HG03575 (cell line): ENCODE results near the gene GUCA2A.

Experiments used
- ATAC-seq: cut with Tn5 transposase; IDR thresholded peaks from one replicate; pipeline ENCODE4 v1.9.1; 2021; ENCODE audit not compliant: unreplicated experiment, insufficient number of reproducible peaks, low FRiP score; ENCODE audit errors: extremely low read depth

Gene GUCA2A

DNA sequence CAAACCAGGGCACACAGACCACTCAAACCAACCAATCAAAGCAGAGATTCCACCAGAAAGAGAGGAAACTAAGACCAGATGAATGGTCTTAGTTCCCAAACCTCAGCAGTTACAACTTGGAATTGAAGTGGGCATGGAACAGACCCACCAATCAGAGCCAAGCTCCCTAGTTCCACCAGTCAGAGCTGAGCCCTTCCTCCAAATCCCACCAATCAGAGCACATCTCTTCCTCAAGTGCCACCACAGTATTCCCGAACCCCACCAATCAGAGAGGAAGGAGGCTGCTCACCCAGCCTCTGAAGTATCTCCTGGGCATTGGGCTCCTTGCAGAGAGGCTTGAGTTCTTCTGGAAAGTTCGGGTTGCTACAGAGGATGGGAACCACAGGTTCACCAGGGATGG lies 1.4 kb downstream of the GUCA2A start:
- ATAC-seq = no peak

DNA sequence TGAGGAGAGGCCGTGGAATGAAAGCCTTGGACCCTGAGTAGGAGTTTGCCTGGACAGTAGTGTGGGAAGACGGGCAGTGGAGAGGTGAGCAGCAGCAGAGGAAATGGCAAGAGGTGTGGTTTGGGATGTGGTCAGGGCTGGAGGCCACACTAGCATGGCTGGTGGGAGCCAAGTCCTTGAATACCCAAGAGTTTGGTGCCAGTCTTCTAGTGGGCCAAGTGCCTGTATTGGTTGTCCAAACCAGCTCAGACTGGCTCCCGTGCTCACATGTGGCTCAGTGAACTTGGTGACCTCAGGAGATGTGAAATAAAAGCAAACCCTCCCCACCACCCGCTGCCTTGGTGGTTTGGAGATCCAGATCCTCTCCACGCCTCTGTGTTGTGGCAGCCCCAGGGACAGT lies 2.4 kb downstream of the GUCA2A start:
- no peak for ATAC-seq

- no peak for ATAC-seq
These were observed 6.4 kb downstream of the GUCA2A start for GRCh38 chr1:42158189-42158588.

GRCh38 chr1:42157667-42158066 lies 6.9 kb downstream of the GUCA2A start:
- no peak for ATAC-seq

GRCh38 chr1:42155362-42155761 lies 9.2 kb downstream of the GUCA2A start:
- ATAC-seq = no peak

GRCh38 chr1:42154685-42155084 lies 9.9 kb downstream of the GUCA2A start:
- ATAC-seq = no peak

- no peak for ATAC-seq
These were observed 10.9 kb downstream of the GUCA2A start for GRCh38 chr1:42153624-42154023.

GRCh38 chr1:42152907-42153600 lies 11.5 kb downstream of the GUCA2A start, which contains the start of gene GUCA2B:
TSS of gene GUCA2B (plus strand) at chr1:42153410. CDS start at chr1:42153451, 41 bp downstream.
- ATAC-seq = no peak

DNA sequence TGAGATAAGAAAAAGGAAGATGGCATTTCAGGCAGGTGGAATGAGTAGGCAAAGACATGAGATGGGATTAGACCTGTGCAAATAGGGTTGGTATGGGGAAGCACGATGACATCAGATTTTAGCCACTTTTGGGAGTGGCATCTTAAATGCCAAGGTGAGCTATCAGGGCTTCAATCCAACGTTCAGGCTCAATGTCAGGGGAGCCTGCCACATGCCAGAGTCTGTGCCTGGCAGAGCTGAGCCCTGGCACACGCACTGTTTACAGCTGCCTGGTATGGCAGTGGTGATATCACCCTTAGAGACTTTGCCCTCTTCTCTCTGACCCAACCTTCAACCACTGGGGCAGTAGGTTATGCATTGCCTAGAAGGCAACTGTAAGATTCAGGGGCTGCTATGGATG lies 12.4 kb downstream of the GUCA2A start:
- no peak for ATAC-seq

DNA sequence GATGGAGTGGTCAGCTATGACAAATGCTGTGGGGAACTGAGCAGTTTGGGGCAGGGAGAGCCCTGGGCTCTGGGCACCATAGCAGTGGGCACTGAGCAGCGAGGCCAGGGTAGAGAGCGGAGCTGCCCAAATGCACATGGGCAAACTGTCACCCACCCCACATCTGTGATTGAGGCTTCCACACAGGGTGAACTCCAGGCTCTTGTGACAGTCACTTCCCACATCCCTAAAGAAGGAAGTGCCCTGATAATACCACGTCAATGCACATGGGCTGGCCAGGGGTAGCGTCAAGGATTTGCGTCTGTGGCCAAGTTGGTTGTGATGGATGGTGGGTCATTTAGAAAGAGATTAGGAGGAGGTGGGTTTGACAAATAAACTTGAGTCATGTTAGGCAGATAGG lies 13.9 kb downstream of the GUCA2A start:
- ATAC-seq = no peak

- no peak for ATAC-seq
These were observed 16.4 kb downstream of the GUCA2A start for GRCh38 chr1:42148166-42148565.

DNA sequence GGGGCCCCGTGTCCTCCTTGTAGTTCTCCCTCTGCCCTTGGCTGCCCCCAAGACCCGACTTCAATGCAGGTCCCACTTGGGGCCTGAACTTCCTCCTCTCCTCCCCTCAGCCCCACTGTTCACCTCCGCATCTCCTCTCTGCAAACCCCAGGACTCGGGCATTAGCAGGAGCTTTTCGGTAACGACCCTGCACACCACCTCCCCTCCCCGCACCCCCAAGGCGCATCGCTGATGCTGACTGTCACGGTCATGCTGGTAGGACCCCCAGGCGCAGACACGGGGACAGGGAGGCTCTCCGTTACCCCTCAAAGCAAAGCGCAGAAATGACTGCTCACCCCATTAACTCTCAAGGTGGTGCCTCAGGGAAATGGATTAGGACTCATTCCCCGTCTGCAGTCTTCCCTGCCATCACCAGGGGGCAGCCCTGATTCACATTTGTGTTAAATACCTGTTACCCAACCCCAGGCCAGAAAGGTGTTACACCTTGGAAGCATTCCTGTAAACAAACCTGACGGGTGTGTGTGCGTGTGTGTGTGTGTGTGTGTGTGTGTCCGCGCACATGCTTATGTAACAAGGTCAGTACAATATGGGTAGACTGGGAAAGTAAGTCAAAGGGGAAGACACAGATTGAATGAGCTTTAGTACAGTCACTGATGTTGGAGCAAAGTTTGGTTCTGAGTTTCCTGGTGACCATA lies 17.8 kb downstream of the GUCA2A start:
- ATAC-seq = no peak

GRCh38 chr1:42145764-42146625 lies 18.6 kb downstream of the GUCA2A start:
- no peak for ATAC-seq

DNA sequence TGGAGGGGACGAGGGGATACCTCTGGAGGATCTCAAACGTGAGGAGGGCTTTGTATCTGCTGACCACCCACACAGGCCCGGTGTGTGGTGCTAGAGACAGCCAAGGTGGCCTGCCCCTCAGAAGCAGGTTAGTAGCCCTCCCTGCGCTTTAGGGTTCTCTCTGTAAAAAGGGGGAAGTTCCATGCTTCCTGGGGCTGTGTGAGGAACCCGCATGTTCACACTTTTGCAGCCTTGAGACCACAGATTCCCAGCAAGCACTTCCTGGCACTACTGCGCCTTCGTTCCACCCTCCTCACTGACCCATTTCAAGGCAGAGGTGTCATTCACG lies 19.2 kb downstream of the GUCA2A start:
- no peak for ATAC-seq

DNA sequence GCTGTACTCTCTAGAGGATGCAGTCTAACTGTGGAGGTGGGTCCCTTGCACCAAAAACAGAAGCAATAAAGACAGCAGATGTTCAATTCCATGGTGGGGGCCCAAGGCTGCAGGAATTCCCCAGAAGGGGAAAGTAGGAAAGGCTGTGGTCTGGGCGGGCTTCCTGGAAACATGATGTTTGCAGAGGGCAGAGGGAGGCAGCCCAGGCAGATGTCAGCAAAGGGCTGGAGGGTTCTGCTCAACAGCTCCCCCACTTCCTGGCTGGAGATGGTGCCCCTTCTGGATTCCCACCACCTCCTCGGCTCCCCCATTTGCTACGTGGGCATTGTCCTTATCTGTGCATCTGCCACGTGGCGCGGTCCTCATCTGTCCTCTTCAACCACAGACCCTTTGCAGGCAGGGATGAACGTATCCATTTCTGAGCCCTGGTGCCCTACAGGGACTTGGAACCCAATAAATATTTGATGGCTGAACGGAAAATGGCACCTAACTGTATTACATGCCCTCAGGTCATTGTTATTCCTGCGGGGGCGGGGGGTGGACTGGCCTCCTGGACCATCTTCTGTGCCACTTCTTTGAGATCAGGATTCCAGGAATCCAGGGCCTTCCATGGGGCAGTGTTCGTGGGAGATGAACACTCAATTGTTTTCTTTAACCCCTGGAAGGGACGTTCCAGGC lies 19.7 kb downstream of the GUCA2A start:
- no peak for ATAC-seq

GRCh38 chr1:42143896-42144710 lies 20.4 kb downstream of the GUCA2A start:
- ATAC-seq = no peak

GRCh38 chr1:42142894-42143675 lies 21.5 kb downstream of the GUCA2A start:
- ATAC-seq = no peak

- no peak for ATAC-seq
These were observed 22.6 kb downstream of the GUCA2A start for GRCh38 chr1:42141978-42142377.
